GM23248 (cell line): Measurements from ENCODE around the gene FMR1NB. TPM values are rescaled to one million over a fixed set of nuclear protein-coding genes. Genes with fewer than 3 reads are reported as not detected.

Experiments
- DNase-seq: peaks from one replicate; pipeline ENCODE4 v3.0.0-alpha.2; 2015
- H2AFZ ChIP-seq: fragments of 200-600 bp; sonication (generic); 2 replicates; pipeline ENCODE4 v1.6.1; 2016; ENCODE audit warnings: antibody characterized with exemption
- H3F3A ChIP-seq: fragments of 200-600 bp; sonication (generic); 2 replicates; pipeline ENCODE4 v1.6.1; 2016; ENCODE audit warnings: mild to moderate bottlenecking, antibody characterized with exemption, mixed run types; ENCODE audit not compliant: insufficient read depth
- H3K27ac ChIP-seq: fragments of 200-600 bp; sonication (generic); 2 replicates; pipeline ENCODE4 v1.5.1; 2016; ENCODE audit warnings: mild to moderate bottlenecking
- H3K27me3 ChIP-seq: fragments of 200-600 bp; sonication (generic); replicated peaks from 2 replicates; pipeline ENCODE4 v1.6.1; 2016; ENCODE audit warnings: mild to moderate bottlenecking; ENCODE audit not compliant: insufficient read depth
- H3K36me3 ChIP-seq: fragments of 200-600 bp; sonication (generic); 2 replicates; pipeline ENCODE4 v1.6.1; 2016; ENCODE audit warnings: low read depth, mild to moderate bottlenecking
- H3K4me1 ChIP-seq: fragments of 200-600 bp; sonication (generic); 2 replicates; pipeline ENCODE4 v1.6.1; 2016; ENCODE audit warnings: mild to moderate bottlenecking; ENCODE audit not compliant: insufficient read depth
- H3K4me2 ChIP-seq: fragments of 200-600 bp; sonication (generic); one replicate; pipeline ENCODE4 v1.6.1; 2016; ENCODE audit warnings: mild to moderate bottlenecking; ENCODE audit not compliant: unreplicated experiment
- H3K4me3 ChIP-seq: fragments of 200-600 bp; sonication (generic); 2 replicates; pipeline ENCODE4 v1.5.1; 2016; ENCODE audit warnings: mild to moderate bottlenecking
- H3K79me2 ChIP-seq: fragments of 200-600 bp; sonication (generic); 2 replicates; pipeline ENCODE4 v1.6.1; 2016; ENCODE audit warnings: mild to moderate bottlenecking; ENCODE audit not compliant: insufficient read depth
- H3K9ac ChIP-seq: fragments of 200-600 bp; sonication (generic); 2 replicates; pipeline ENCODE4 v1.6.1; 2016; ENCODE audit warnings: mild to moderate bottlenecking
- H3K9me2 ChIP-seq: fragments of 200-600 bp; sonication (generic); 2 replicates; pipeline ENCODE4 v1.6.1; 2016; ENCODE audit warnings: mixed run types, mild to moderate bottlenecking, moderate library complexity; ENCODE audit not compliant: insufficient read depth
- H3K9me3 ChIP-seq: fragments of 200-600 bp; sonication (generic); one replicate; pipeline ENCODE4 v1.6.1; 2017; ENCODE audit warnings: low read depth
- H4K20me1 ChIP-seq: fragments of 200-600 bp; sonication (generic); 2 replicates; pipeline ENCODE4 v1.6.0; 2016; ENCODE audit not compliant: insufficient read depth
- EZH2 ChIP-seq: fragments of 200-600 bp; sonication (generic); IDR thresholded peaks from 2 replicates; pipeline ENCODE4 v1.6.1; 2018; ENCODE audit warnings: antibody characterized with exemption, mild to moderate bottlenecking; ENCODE audit not compliant: insufficient read depth, poor library complexity, severe bottlenecking
- EZH2phosphoT487 ChIP-seq: fragments of 200-600 bp; sonication (generic); IDR thresholded peaks from 2 replicates; pipeline ENCODE4 v1.6.1; 2018; ENCODE audit warnings: antibody characterized with exemption, moderate library complexity, mild to moderate bottlenecking, low read depth; ENCODE audit not compliant: insufficient read depth
- WGBS, 2 experiments: methylation state at CpG; one replicate each; pipeline ENCODE4 v1.1.6; 2015 to 2017; ENCODE audit warnings: low lambda C conversion rate in 2 of 2, low coverage in 1 of 2; ENCODE audit errors: missing lambda C conversion rate in 2 of 2; 5-methylcytosine and 5-hydroxymethylcytosine counted together
- in situ Hi-C: fragments of 300-500 bp; cut with MboI; formaldehyde crosslinking; loops from 2 replicates; pipeline ENCODE4 v1.15.0; 2020
- polyA plus RNA-seq: library from polyadenylated mRNA; unstranded; fragments of >200 nt; fragmentation: Nextera tagmentation; extraction: Ambion mirVana; gene quantifications from 2 replicates; pipeline ENCODE4 v1.2.1, GENCODE V29; 2016
- small RNA-seq: library from RNA; depleted of rRNA; stranded (forward); fragments of <200 nt; gene quantifications from one replicate; pipeline ENCODE3, GENCODE V24; 2014; ENCODE audit warnings: low read depth, low replicate concordance
- total RNA-seq: library from RNA; depleted of rRNA; stranded (reverse); fragments of >200 nt; shearing (Covaris generic); gene quantifications from 2 replicates; pipeline ENCODE4 v1.2.3, GENCODE V29; 2014; rRNA removed

FMR1NB gene
- total and polyA plus RNA-seq, 2 experiments from 2014 or later, result not detected

GRCh38 chrX:148069759-148070503 is 88.8 kb downstream of the FMR1NB start:
- TF ChIP-seq EZH2phosphoT487 (no peak), EZH2 (no peak)
- Histone ChIP-seq H3K79me2 (no peaks in the 10 kb centered on the region), H4K20me1 (no peaks in the 10 kb centered on the region), H3K9me3 (no peaks in the 10 kb centered on the region), H3K9me2 (no peaks in the 10 kb centered on the region), H3K36me3 (no peaks in the 10 kb centered on the region), H3K27ac (no peak overlapping the region), H3K9ac (no peak overlapping the region), H2AFZ (no peak overlapping the region), H3K4me1 (no peaks in the 10 kb centered on the region), H3K27me3 (no peaks in the 10 kb centered on the region), H3K4me3 (no peak overlapping the region), H3F3A (no peaks in the 10 kb centered on the region), H3K4me2 (no peak overlapping the region)
- 49% methylated on average over 6 of the region's 6 CpGs for WGBS, 2 experiments
- no peak for DNase-seq
- in situ Hi-C loops, result no loop called here

DNA sequence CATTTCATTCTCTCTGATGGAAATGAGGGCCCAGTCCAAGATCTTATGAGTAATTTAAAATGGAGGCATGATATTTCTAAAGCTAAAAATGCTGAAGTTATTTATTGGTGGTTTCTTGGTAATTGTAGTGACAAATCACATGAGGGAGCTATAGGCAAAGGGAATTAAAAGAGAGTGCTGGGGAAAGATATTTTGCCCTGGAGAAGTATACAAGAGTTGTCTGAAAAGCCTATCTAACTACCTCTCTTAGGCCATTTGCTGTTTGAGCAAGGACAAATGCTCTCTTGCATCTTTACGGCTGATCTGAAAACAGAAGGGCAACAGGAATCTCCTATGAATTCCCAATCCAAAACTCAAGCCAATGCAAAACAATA is 89.4 kb downstream of the FMR1NB start:
- H3K9ac ChIP-seq, result no peak overlapping the region
- no peaks in the 10 kb centered on the region for H4K20me1 ChIP-seq
- H3K27ac ChIP-seq, result no peak overlapping the region
- H2AFZ ChIP-seq, result no peak overlapping the region
- H3F3A ChIP-seq, result no peaks in the 10 kb centered on the region
- no peaks in the 10 kb centered on the region for H3K9me2 ChIP-seq
- no peaks in the 10 kb centered on the region for H3K79me2 ChIP-seq
- in situ Hi-C loops, result no loop called here
- DNase-seq, result no peak
- H3K36me3 ChIP-seq, result no peaks in the 10 kb centered on the region
- no peaks in the 10 kb centered on the region for H3K4me1 ChIP-seq
- no peaks in the 10 kb centered on the region for H3K9me3 ChIP-seq
- no peaks in the 10 kb centered on the region for H3K27me3 ChIP-seq
- 0% methylated on average over 1 of the region's 1 CpG for WGBS, 2 experiments
- no peak for TF ChIP-seq EZH2phosphoT487
- no peak for TF ChIP-seq EZH2
- H3K4me2 ChIP-seq, result no peak overlapping the region
- H3K4me3 ChIP-seq, result no peak overlapping the region

Small RNAs within 50 kb of the gene (small RNA-seq; reads per million reads assigned to genes)
- gene RNA5SP524, result not detected

Other genes with a start within 250 kb of the FMR1NB start
- 14.7 and 24.9 TPM in 2 replicates for gene FMR1, start 69.4 kb upstream of the FMR1NB start, total RNA-seq
- 6.8 TPM in 2 replicates for gene FMR1, start 69.4 kb upstream of the FMR1NB start, polyA plus RNA-seq